ENCODE data around the gene ELOA.

DNA sequence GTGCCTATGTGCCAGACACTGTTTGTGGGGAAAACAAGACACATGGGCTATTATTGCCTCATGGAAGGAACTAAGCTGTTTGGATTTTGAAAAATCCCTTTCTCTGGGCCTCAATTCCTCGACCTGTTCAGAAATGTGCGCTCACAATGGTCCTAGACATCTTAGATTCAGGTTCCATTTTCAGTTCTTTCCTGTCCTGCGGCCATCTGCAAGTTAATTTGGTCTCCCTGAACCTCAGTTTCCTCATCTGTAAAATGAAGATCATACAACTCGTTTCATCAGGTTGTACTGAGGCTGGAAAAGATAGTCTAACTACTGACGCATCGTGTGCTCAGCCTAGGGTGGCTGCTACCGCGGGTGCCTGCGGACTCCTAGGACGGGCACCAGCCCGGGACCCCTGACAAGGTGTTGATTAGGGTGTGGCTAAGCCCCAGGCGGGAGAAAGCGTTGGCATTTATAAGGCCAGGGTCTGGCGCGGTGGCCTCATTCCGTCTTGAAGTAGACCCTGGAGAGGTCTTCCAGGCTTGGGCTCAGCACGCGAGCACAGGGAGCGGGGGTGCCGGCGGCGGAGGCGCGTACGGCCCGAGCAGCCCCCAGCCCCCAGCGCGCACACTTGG is 493 bp upstream of the ELOA start:
- no peak for TF ChIP-seq POLR2A (IDR thresholded peaks at IDR 0.05; ENCODE audit: low read depth, low read length)
- TF ChIP-seq POLR2AphosphoS5 (IDR thresholded peaks at IDR 0.05; ENCODE audit: low read depth, low read length) = no peak
- TF ChIP-seq TAF1 (IDR thresholded peaks at IDR 0.05; ENCODE audit: borderline replicate concordance, low read depth, low read length) = no peak
